Effector CD8-positive, alpha-beta T cell (primary cell): ENCODE data around the gene RNF212B.

Source experiments
- DNase-seq: peaks from one replicate; lab custom pipeline; 2025; lab: John Stamatoyannopoulos, UW

RNF212B gene

DNA sequence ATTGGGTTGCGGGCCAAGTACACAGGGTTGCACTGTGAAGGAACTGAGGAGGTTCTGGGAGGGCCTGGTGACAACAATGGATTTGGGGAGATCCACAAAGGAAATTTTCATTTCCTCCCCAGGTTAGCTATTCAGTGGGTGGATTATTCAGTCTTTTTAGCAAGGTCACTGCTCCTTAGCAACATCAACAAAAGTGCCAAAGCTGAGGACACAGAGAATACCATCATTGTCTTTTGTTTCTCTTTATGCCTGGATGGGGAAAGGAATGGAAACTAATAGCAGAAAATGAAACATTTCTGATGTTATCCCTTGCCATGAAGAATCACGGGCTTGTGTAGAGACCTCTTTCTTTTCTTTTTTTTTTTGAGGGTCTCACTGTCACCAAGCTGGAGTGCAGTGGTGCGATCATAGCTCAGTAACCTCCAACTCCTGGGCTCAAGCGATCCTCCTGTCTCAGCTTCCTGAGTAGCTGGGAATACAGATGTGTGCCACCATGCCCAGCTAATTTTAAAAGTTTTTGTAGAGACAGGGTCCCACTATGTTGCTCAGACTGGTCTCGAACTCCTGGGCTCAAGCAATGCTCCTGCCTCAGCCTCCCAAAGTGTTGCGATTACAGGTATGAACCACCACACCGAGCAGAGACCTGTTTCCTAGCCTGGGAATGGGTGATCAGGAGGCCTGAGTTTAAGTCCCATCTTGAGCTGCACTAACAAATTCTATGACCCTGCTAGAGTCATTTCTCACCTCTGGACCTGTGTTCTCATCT lies 58.5 kb downstream of the RNF212B start:
- DNase-seq, result no peak

DNA sequence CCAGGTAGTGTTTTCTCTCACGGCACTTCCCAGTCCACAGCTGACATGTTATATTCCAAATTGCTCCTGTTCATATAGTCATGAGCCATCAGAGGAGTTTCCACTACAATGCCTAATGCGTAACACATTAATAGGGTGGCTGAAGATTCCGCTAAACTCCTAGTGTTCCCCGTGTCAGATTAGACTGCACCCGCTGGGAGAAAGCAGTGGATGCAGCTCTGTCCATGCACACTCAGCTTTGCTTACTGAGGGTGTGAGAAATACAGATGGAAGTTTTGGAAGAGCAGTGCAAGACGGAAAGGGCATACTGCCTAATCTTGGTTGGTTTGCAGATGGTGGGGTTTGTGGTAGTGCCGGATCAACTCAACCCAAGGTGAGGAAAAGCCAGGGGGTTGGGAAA lies 59.4 kb downstream of the RNF212B start:
- no peak for DNase-seq

DNA sequence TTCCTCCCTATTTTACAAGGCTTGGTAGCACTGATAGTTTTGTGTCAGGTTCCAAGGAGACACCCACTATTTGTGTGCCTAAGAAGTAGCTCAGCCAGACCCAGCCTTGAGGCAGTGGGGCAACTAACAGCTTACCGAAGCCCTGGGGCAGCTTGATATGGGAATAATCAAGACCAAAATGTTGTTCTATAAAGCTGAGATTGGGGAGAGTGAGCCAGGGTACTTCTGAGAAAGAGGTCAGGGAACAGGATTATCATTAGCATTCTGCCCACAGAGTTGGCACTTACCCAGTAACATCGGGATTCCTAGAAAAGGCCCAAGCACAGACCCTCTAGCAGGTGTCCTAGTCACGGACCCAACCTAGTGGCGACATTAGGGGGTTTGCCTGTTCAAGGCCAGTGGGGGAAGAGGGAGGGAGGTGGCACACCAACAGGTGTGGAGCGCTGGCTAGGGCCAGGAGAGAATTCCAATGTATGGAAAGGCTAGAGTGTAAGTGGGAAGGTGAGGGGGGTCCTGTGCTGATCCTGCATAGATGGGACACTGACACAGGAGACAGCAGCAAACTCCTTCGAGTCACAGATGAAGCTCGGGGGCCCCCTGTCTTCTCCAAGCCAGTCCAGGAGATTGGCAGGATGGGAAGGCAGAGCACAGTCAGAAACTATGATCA lies 60.0 kb downstream of the RNF212B start:
- DNase-seq, result no peak

GRCh38 chr14:23299211-23299957 lies 61.6 kb downstream of the RNF212B start:
- DNase-seq, result no peak

DNA sequence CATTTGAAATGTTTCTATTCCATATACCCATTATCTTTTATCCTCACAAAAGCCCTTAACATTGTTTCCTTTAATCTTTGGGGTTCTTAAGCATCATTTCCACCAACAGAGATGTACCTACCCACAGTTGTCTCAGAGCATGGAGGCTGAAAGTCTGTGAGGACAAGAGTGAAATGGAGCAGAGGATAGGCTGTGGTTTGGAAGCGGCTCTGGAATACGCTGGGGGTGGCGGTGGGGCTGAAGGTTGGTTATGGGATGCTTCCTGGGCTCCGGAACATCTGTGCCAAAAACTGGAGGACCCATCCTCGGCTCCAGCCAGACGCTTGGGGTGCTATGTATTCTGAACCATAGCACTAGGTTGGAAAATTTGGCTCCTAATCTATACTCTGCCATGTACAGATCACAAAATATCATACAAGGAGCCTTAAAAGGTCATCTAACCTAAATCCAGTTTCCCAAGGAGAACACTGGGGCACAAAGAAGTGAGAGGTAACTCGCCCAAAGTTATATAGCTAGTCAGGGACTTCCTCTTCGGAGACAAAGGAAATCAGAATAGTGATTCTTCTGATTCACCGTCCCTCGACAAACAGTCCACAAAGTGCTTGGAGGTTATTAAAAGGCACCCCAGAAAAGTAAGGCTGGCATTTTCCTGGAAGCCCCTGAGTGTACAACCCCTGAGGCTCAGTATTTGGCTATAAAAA lies 62.4 kb downstream of the RNF212B start:
- DNase-seq, result no peak

- DNase-seq, result no peak
These were observed 63.0 kb downstream of the RNF212B start for GRCh38 chr14:23300687-23301223.

GRCh38 chr14:23301288-23301968 lies 63.7 kb downstream of the RNF212B start:
- peak; percentile 98 for DNase-seq

GRCh38 chr14:23301969-23302289 lies 64.2 kb downstream of the RNF212B start:
- DNase-seq, result peak; percentile 65

DNA sequence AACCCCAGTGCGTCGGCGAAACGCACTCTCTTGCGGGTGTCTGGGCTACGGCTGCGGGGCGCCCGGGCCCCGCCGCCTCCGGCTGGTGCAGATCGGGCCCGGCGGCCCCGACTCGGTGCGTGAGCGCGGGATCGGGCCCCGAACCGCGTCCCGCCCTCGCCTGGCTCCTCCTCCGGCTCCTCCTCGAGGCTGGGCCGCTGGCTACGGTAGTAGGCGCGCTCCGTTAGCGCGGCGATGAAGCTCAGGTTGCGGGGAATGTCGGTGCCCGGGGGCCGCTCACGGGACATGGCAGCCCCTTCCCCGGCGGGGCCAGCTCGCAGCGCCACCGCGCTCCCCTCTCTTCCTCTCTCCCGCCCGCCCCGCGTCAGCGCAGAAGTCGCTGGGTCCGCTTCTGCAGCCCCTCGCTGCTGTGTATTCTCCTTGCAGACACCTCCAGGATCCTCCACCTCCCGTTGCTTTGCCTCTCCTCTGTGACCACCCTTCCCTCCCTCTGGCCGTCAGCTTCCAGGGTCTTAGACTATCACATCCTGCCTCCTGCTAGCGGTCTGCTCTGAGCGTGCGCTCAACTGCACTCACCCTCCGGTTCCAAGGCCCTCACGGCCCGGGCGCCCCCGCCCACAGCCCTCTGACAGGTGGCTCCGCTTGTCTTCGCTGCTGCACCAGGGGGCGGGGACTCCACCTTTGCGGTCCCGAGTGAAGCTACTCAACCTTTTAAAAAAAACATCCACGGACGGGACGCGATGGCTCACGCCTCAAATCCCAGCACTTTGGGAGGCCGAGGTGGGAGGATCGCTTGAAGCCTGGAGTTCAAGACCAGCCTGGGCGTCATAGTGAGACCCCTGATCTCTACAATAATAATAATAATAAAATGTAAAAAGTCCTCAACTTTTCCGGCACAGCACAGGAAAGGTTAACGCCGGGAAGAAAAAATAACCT lies 64.8 kb downstream of the RNF212B start, which contains the start of gene PPP1R3E:
TSS of gene PPP1R3E (minus strand) at position 570 of the 936 bp plus-strand sequence. CDS start at position 287, 283 bp downstream.
- DNase-seq, result peak; percentile 78

DNA sequence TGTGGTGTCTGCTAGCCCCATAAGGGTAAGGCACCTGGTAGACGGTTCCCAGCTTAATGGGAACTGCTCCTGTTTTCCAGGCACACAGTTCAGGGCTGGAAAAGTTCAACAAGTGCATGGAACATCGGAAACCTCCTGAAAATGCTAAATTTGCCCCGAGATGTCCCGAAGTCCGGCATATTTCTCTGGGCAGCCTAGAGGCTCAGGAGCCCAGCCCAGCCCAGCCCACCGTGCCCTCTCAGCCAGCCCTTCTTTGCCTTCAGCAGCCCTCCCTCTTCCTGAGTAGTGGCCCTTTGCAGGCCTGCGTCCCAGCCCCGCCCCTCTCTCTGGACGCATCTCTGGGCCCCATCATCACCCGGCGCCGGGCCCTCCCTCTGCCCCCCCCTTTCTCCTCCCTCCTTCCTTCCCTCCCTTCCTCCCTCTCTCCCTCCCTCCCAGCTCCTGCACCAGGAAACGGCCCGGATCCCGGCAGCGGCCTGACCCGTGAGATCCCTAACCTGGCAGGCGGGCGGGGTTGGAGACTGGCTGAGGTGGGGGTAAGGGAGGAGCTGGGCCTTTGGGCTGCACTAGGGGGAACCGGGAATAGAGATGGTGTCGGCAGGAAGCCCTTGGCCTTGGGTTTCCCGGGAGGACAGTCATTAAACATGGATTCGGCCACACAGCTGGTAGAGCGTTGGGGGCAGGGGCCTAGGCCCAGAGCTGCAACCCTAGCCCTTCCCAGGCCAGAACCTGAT lies 68.8 kb downstream of the RNF212B start, which contains the start of gene BCL2L2:
TSS of gene BCL2L2 (plus strand) at position 422 of the 734 bp plus-strand sequence. CDS start 935 bp downstream, outside the sequence.
- no peak for DNase-seq

- no peak for DNase-seq
These were observed 69.4 kb downstream of the RNF212B start for GRCh38 chr14:23307146-23307530.

DNA sequence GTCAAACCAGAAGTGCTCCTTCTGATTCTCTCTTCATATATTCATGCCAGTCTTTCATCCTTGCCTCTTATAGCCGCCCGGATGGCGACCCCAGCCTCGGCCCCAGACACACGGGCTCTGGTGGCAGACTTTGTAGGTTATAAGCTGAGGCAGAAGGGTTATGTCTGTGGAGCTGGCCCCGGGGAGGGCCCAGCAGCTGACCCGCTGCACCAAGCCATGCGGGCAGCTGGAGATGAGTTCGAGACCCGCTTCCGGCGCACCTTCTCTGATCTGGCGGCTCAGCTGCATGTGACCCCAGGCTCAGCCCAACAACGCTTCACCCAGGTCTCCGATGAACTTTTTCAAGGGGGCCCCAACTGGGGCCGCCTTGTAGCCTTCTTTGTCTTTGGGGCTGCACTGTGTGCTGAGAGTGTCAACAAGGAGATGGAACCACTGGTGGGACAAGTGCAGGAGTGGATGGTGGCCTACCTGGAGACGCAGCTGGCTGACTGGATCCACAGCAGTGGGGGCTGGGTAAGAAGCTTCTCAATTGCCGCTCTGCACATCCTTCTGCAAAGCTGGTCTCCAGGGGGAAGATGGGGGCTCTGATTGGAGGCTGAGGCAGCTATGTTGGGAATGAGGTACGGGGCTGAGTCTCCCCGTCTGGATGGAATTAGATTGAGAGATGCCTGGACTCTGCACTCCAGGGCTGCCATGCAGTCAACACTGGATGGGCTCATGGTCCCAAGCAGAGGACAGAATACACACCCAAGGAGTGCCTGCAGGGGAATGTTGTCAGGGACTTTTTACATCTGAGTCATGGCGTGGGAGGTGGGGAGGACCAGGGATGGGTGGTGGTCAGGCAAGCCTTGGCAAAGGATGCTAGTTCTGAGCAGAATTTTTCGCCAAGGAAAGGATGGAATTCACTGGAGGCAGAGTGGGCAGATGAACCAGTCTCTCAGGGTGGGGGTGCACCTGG lies 70.2 kb downstream of the RNF212B start:
- no peak for DNase-seq

- no peak for DNase-seq
These were observed 71.1 kb downstream of the RNF212B start for GRCh38 chr14:23308721-23309445.

GRCh38 chr14:23310546-23310945 lies 72.8 kb downstream of the RNF212B start:
- DNase-seq, result no peak

DNA sequence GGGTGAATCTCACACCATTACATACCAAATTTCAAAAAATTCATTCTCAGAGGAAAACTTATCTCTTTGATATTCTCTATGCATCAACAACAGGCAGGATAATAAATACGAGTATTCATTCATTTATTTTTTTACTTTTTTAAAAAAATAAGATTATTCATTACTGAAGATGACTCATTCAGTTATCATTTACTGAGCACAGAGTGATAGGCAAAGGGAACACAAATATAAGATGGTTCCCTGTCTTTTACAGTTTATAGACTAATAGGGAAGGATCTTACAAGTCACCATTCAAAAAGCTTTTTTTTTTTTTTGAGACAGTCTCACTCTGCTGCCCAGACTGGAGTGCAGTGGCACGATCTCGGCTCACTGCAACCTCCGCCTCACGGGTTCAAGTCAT lies 78.6 kb downstream of the RNF212B start:
- no peak for DNase-seq

DNA sequence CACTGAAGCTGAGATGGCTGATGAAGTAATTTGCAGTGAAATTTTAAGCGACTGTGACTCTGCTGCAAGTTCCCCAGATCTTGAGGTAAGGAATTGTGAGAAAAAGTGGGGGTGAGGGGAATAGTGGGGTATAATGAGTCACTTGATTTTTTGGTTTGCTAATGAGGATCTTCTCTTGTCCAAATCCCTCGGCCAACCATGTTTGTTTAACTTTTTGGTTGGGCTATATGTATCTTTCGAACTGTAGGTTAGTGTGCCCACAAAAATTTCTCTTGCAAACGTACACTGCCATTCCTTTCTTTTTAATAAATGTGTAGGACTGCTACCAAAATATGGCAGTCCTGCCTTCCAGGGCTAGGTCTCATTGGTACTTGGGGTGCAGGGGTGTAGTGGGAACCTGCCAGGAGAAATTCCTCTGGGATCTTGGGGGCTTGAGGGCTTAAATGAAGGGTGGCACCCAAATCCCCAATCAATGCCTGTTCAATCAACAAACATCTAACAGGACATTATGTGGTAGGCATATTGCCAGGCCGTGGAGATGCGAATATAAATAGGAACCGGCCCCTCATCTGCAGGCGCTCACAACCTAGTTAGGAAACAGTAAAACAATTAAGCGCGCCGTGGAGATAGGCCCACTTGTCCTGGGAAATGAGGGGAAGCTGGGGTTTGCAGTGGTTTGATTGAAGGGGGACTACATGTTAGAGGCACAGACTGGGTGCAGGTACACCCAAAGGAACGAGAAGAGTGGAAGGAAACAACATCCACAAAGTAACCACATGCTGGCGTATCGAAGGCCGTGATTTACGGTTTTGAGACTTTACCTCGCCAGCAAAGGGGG lies 82.2 kb downstream of the RNF212B start:
- DNase-seq, result no peak
